Measurements from ENCODE around the gene CLDN14.

- no peak for TF ChIP-seq EZH2 (IDR thresholded peaks at IDR 0.05; ENCODE audit: borderline replicate concordance, low read length)
- no peak for TF ChIP-seq CTCF (IDR thresholded peaks at IDR 0.05; ENCODE audit: low read length)
Measured at GRCh38 chr21:36437745-36438128, 42.2 kb downstream of the CLDN14 start.

Data from OCI-LY1 (cell line).